Panc1 (cell line): ENCODE results near the gene HORMAD1. TPM values are rescaled to one million over a fixed set of nuclear protein-coding genes. Genes with fewer than 3 reads are reported as not detected.

Source experiments
- ATAC-seq: fragments of 200-7000 bp; cut with Tn5 transposase; 2 replicates; pipeline ENCODE4 v1.9.1; 2020; ENCODE audit warnings: mild to moderate bottlenecking, moderate library complexity
- BruUV-seq: library from RNA; stranded (reverse); fragments of 400-500 nt; replicated peaks from 2 replicates; lab custom pipeline; 2021; lab: Mats Ljungman, UMichigan
- CTCF ChIA-PET: fragments of 300-600 bp; sonication (Branson Sonifier 250); formaldehyde crosslinking; loops from one replicate; lab custom pipeline; 2022; ENCODE audit warnings: antibody characterized with exemption; lab: Charles Lee
- POLR2A ChIA-PET: fragments of 300-600 bp; sonication (Branson Sonifier 250); formaldehyde crosslinking; loops from one replicate; lab custom pipeline; 2022; ENCODE audit warnings: antibody characterized with exemption; lab: Charles Lee
- DNase-seq: peaks from one replicate; pipeline ENCODE4 v3.0.0-alpha.2; 2010; ENCODE audit warnings: low read depth, low spot score
- H3K27ac ChIP-seq: 2 replicates; pipeline ENCODE4 v1.5.1; 2011; ENCODE audit warnings: mild to moderate bottlenecking, low read length, inconsistent platforms
- H3K27me3 ChIP-seq: fragments of 200-500 bp; sonication (Bioruptor generic); 2 replicates; pipeline ENCODE4 v1.6.0; 2014; ENCODE audit warnings: low read length, inconsistent platforms; ENCODE audit not compliant: control insufficient read depth, insufficient read depth
- H3K36me3 ChIP-seq: fragments of 200-500 bp; sonication (Bioruptor generic); 2 replicates; pipeline ENCODE4 v1.5.1; 2014; ENCODE audit warnings: inconsistent platforms, mild to moderate bottlenecking, low read length, moderate library complexity; ENCODE audit not compliant: control insufficient read depth, insufficient read depth
- H3K4me1 ChIP-seq: 2 replicates; pipeline ENCODE4 v1.5.1; 2011; ENCODE audit warnings: inconsistent platforms, mild to moderate bottlenecking, low read length, moderate library complexity; ENCODE audit not compliant: control insufficient read depth, insufficient read depth
- H3K4me3 ChIP-seq, 2 experiments: 2 replicates each; pipeline ENCODE4 v1.5.1; 2011 to 2012; ENCODE audit warnings: low read depth in 2 of 2, low read length in 2 of 2, mild to moderate bottlenecking in 2 of 2, inconsistent platforms in 1 of 2, moderate library complexity in 1 of 2
- H3K9me3 ChIP-seq: fragments of 200-500 bp; sonication (Bioruptor generic); 2 replicates; pipeline ENCODE4 v1.5.1; 2014; ENCODE audit warnings: low read depth, mild to moderate bottlenecking, inconsistent platforms, low read length, moderate library complexity; ENCODE audit not compliant: control insufficient read depth, insufficient read depth
- CTCF ChIP-seq: fragments of 450-650 bp; IDR thresholded peaks from 2 replicates; pipeline ENCODE4 v1.5.1; 2017; ENCODE audit warnings: mild to moderate bottlenecking
- POLR2AphosphoS5 ChIP-seq: IDR thresholded peaks from 2 replicates; pipeline ENCODE4 v1.6.1; 2012; ENCODE audit warnings: mild to moderate bottlenecking, low read depth, low read length, moderate library complexity
- REST ChIP-seq, 2 experiments: IDR thresholded peaks; 2 replicates each; pipeline ENCODE4 v1.6.1; 2011 to 2012; ENCODE audit warnings: low read depth in 2 of 2, control low read depth in 1 of 2, low read length in 1 of 2, mild to moderate bottlenecking in 1 of 2, moderate library complexity in 1 of 2; ENCODE audit not compliant: insufficient read depth in 1 of 2
- SIN3A ChIP-seq: IDR thresholded peaks from 2 replicates; pipeline ENCODE4 v1.6.1; 2012; ENCODE audit warnings: low read depth, mild to moderate bottlenecking, low read length, moderate library complexity, borderline replicate concordance; ENCODE audit not compliant: insufficient read depth
- TCF7L2 ChIP-seq: IDR thresholded peaks from 2 replicates; pipeline ENCODE4 v1.6.1; 2011; ENCODE audit warnings: mild to moderate bottlenecking, low read depth, low read length, inconsistent platforms
- in situ Hi-C: cut with HindIII; loops from 2 replicates; pipeline ENCODE4 v1.10.0; 2016; ENCODE audit warnings: low sequenced_read_pairs, low pct_unique_long_range_greater_than_20kb
- intact Hi-C: fragments of 100-400 bp; cut with micrococcal nuclease; formaldehyde crosslinking; loops from one replicate; pipeline ENCODE4 v1.10.0; 2022; ENCODE audit not compliant: unreplicated experiment
- total RNA-seq: library from RNA; stranded (reverse); gene quantifications from one replicate; pipeline ENCODE4 v1.2.1, GENCODE V29; 2021; ENCODE audit not compliant: unreplicated experiment

The HORMAD1 gene
- total RNA-seq, 1 experiment from 2014 or later, result not detected

- Histone ChIP-seq H3K27ac (no peak overlapping the region), H3K4me3 (no peak overlapping the region), H3K36me3 (peaks cover 16% of the 10 kb centered on the region), H3K4me1 (no peaks in the 10 kb centered on the region), H3K27me3 (no peaks in the 10 kb centered on the region), H3K9me3 (no peaks in the 10 kb centered on the region)
- in situ Hi-C loops (no loop called here), intact Hi-C loops (no loop called here)
- ATAC-seq, result no peak
- no peak for TF ChIP-seq CTCF
- no peak for TF ChIP-seq REST (IDR thresholded peaks at IDR 0.05; ENCODE audit: insufficient read depth in 1 of 2, low read depth in 2 of 2, low read length in 1 of 2)
- no peak for TF ChIP-seq POLR2AphosphoS5
- TF ChIP-seq TCF7L2, result no peak
- TF ChIP-seq SIN3A, result no peak
- ChIA-PET CTCF (no interaction called here), POLR2A (no interaction called here)
- BruUV-seq, result no TSS peak
- DNase-seq, result no peak
Observed at GRCh38 chr1:150688763-150689162, 31.9 kb downstream of the HORMAD1 start.

DNA sequence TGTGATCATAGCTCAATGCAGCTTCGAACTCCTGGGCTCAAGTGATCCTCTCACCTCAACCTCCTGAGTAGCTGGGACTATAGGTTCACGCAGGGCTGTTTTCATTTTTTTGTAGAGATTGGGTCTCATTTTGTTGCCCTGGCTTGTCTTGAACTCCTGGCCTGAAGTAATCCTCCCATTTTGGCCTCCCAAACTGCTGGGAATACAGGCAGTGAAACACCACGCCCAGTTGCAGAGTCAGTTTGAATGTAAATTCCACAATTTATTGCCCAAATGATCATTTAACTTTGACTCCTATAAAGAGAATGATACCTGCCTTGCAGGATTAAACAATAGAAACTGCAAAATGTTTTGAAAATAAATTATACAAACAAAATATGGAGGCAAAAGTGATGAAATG, 34.4 kb downstream of the HORMAD1 start:
- intact Hi-C loops (no loop called here), in situ Hi-C loops (no loop called here)
- no peaks in the 10 kb centered on the region for H3K9me3 ChIP-seq
- no peaks in the 10 kb centered on the region for H3K27me3 ChIP-seq
- no peaks in the 10 kb centered on the region for H3K36me3 ChIP-seq
- H3K27ac ChIP-seq, result no peak overlapping the region
- TF ChIP-seq POLR2AphosphoS5, result no peak
- no peak for TF ChIP-seq SIN3A
- TF ChIP-seq REST (IDR thresholded peaks at IDR 0.05; ENCODE audit: insufficient read depth in 1 of 2, low read depth in 2 of 2, low read length in 1 of 2), result no peak
- no peak for TF ChIP-seq TCF7L2
- TF ChIP-seq CTCF, result no peak
- CTCF ChIA-PET, result no interaction called here
- POLR2A ChIA-PET, result interaction anchor here (0.6 kb wide), 2 partner anchors 131 to 253 kb away, joined by 4 to 9 read pairs; no protein-coding TSS in a partner anchor
- no TSS peak for BruUV-seq
- H3K4me1 ChIP-seq, result no peaks in the 10 kb centered on the region
- H3K4me3 ChIP-seq, result no peak overlapping the region
- no peak for DNase-seq
- ATAC-seq, result no peak
